Loucy (cell line): Measurements from ENCODE around the gene SGK1.

ENCODE experiments used
- H2AFZ ChIP-seq: fragments of 200-600 bp; sonication (generic); 2 replicates; pipeline ENCODE4 v1.6.0; 2016; ENCODE audit warnings: antibody characterized with exemption, mild to moderate bottlenecking, low read length, moderate library complexity
- H3F3A ChIP-seq: fragments of 200-600 bp; 2 replicates; pipeline ENCODE4 v1.6.0; 2016; ENCODE audit warnings: antibody characterized with exemption, low read depth, mild to moderate bottlenecking
- H3K27me3 ChIP-seq: fragments of 200-600 bp; sonication (generic); 2 replicates; pipeline ENCODE4 v1.6.1; 2014; ENCODE audit warnings: low read length, mild to moderate bottlenecking; ENCODE audit not compliant: insufficient read depth, poor library complexity, severe bottlenecking
- H3K36me3 ChIP-seq: fragments of 200-600 bp; sonication (generic); 2 replicates; pipeline ENCODE4 v1.6.1; 2016; ENCODE audit warnings: low read length; ENCODE audit not compliant: insufficient read depth
- H3K4me1 ChIP-seq: fragments of 200-600 bp; sonication (generic); 2 replicates; pipeline ENCODE4 v1.5.1; 2014; ENCODE audit warnings: low read length, mild to moderate bottlenecking; ENCODE audit not compliant: insufficient read depth, poor library complexity, severe bottlenecking
- H3K4me2 ChIP-seq: fragments of 200-600 bp; sonication (generic); 2 replicates; pipeline ENCODE4 v1.6.0; 2014; ENCODE audit warnings: antibody characterized with exemption, low read length, low read depth, mild to moderate bottlenecking; ENCODE audit not compliant: poor library complexity, severe bottlenecking
- H3K4me3 ChIP-seq: fragments of 200-600 bp; sonication (generic); 2 replicates; pipeline ENCODE4 v1.5.1; 2014; ENCODE audit warnings: low read length, mild to moderate bottlenecking, mixed read lengths; ENCODE audit not compliant: poor library complexity, severe bottlenecking
- H3K79me2 ChIP-seq: fragments of 200-600 bp; sonication (generic); 2 replicates; pipeline ENCODE4 v1.6.1; 2014; ENCODE audit warnings: low read length; ENCODE audit not compliant: insufficient read depth
- H3K9ac ChIP-seq: fragments of 200-600 bp; sonication (generic); 2 replicates; pipeline ENCODE4 v1.6.0; 2014; ENCODE audit warnings: mild to moderate bottlenecking, low read depth, low read length, moderate library complexity; ENCODE audit not compliant: poor library complexity, severe bottlenecking
- H3K9me2 ChIP-seq: fragments of 200-600 bp; sonication (generic); replicated peaks from 2 replicates; pipeline ENCODE4 v1.6.1; 2016; ENCODE audit warnings: low read depth, low read length, mixed read lengths
- H3K9me3 ChIP-seq: fragments of 200-600 bp; sonication (generic); 2 replicates; pipeline ENCODE4 v1.6.1; 2014; ENCODE audit warnings: mild to moderate bottlenecking, antibody characterized with exemption, low read length, low read depth; ENCODE audit not compliant: insufficient read depth
- H4K20me1 ChIP-seq: fragments of 200-600 bp; sonication (generic); 2 replicates; pipeline ENCODE4 v1.6.0; 2014; ENCODE audit warnings: antibody characterized with exemption, low read length, mild to moderate bottlenecking; ENCODE audit not compliant: insufficient read depth, poor library complexity, severe bottlenecking
- CTCF ChIP-seq: fragments of 200-600 bp; sonication (generic); conservative IDR thresholded peaks from 2 replicates; pipeline ENCODE4 v1.5.1; 2014; ENCODE audit warnings: mild to moderate bottlenecking, antibody characterized with exemption, low read length
- EZH2phosphoT487 ChIP-seq: fragments of 200-600 bp; IDR thresholded peaks from 2 replicates; pipeline ENCODE4 v1.6.1; 2018; ENCODE audit warnings: antibody characterized with exemption, mild to moderate bottlenecking, moderate library complexity, borderline replicate concordance

The SGK1 gene

GRCh38 chr6:134289204-134289575, 28.7 kb downstream of the SGK1 start:
- H2AFZ ChIP-seq, result no peak overlapping the region

GRCh38 chr6:134288538-134289203, 29.2 kb downstream of the SGK1 start:
- Histone ChIP-seq H3F3A (no peaks in the 10 kb centered on the region), H3K4me2 (peak overlapping the region; percentile 43), H2AFZ (no peak overlapping the region), H3K4me1 (peaks cover 18% of the 10 kb centered on the region), H3K36me3 (no peaks in the 10 kb centered on the region), H3K9ac (no peak overlapping the region), H4K20me1 (no peaks in the 10 kb centered on the region), H3K9me3 (no peaks in the 10 kb centered on the region), H3K9me2 (no peaks in the 10 kb centered on the region), H3K27me3 (no peaks in the 10 kb centered on the region), H3K4me3 (peak overlapping the region; percentile 8), H3K79me2 (no peaks in the 10 kb centered on the region)
- TF ChIP-seq CTCF (no peak), EZH2phosphoT487 (0 out of 2 replicates have a peak, but pooled peaks have one; percentile 6)

More at GRCh38 chr6:134289204-134289575, 28.7 kb downstream of the SGK1 start:
- TF ChIP-seq EZH2phosphoT487 (no peak), CTCF (no peak)
- H3K9ac ChIP-seq, result no peak overlapping the region
- H3K9me3 ChIP-seq, result no peaks in the 10 kb centered on the region
- H3K79me2 ChIP-seq, result no peaks in the 10 kb centered on the region
- peaks cover 18% of the 10 kb centered on the region for H3K4me1 ChIP-seq
- peak overlapping the region; percentile 43 for H3K4me2 ChIP-seq
- H3F3A ChIP-seq, result no peaks in the 10 kb centered on the region
- no peaks in the 10 kb centered on the region for H3K27me3 ChIP-seq
- no peak overlapping the region for H3K4me3 ChIP-seq
- H3K36me3 ChIP-seq, result no peaks in the 10 kb centered on the region
- no peaks in the 10 kb centered on the region for H4K20me1 ChIP-seq
- no peaks in the 10 kb centered on the region for H3K9me2 ChIP-seq

GRCh38 chr6:134287859-134288537, 29.9 kb downstream of the SGK1 start:
- Histone ChIP-seq H4K20me1 (no peaks in the 10 kb centered on the region), H3K9ac (no peak overlapping the region), H3K79me2 (no peaks in the 10 kb centered on the region), H3K9me3 (no peaks in the 10 kb centered on the region), H3K4me3 (peak overlapping the region; percentile 8), H2AFZ (0 out of 2 replicates have a peak overlapping the region, but pooled peaks have one; percentile 2), H3F3A (no peaks in the 10 kb centered on the region), H3K4me2 (peak overlapping the region; percentile 43), H3K27me3 (no peaks in the 10 kb centered on the region), H3K4me1 (peaks cover 18% of the 10 kb centered on the region), H3K9me2 (no peaks in the 10 kb centered on the region), H3K36me3 (no peaks in the 10 kb centered on the region)
- no peak for TF ChIP-seq CTCF
- TF ChIP-seq EZH2phosphoT487, result no peak
